ENCODE results near the gene SIPA1L3.

The SIPA1L3 gene

DNA sequence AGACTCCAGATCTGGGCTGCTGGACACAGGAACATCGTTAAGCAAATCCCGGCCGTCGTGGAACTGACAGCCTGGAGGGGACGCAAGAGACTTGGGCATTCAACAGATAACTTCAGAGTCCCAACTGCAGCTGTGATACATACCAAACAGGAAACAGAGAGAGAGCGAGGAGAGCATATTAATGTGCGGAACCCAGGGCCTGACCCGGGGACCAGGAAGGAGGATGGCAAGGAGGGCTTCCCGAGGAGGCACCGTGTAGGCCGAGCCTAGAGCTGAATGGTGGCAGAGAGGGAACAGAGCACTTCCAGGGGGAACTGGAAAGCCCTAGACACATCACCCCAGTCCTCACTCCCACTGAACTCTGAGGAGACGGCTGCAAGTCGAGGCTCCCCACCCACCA lies 68.1 kb downstream of the SIPA1L3 start:
- DNase-seq (ENCODE audit: low read depth, low spot score): no peak

- DNase-seq (ENCODE audit: low read depth, low spot score): no peak
Observed at GRCh38 chr19:37975596-37976515, 68.8 kb downstream of the SIPA1L3 start.

DNA sequence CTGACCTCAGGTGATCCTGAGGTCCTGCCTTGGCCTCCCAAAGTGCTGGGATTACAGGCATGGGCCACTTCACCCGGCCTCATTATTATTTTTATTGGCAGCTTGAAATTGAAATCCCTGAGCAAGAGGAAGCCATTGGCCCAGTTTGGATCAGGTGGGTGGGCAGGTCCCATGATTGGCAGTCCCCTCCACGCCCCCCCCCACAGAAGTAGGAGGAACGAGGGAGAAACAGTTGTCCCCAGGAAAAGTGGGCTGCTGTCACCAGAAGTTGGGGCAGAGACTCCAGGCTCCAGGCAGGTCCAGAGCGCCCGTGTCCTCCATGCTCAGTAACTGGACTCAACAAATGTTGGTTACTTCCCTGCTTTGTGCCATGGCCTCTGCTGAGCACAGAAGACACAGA lies 70.4 kb downstream of the SIPA1L3 start:
- no peak for DNase-seq (ENCODE audit: low read depth, low spot score)

GRCh38 chr19:37977992-37978391 lies 71.0 kb downstream of the SIPA1L3 start:
- no peak for DNase-seq (ENCODE audit: low read depth, low spot score)

DNA sequence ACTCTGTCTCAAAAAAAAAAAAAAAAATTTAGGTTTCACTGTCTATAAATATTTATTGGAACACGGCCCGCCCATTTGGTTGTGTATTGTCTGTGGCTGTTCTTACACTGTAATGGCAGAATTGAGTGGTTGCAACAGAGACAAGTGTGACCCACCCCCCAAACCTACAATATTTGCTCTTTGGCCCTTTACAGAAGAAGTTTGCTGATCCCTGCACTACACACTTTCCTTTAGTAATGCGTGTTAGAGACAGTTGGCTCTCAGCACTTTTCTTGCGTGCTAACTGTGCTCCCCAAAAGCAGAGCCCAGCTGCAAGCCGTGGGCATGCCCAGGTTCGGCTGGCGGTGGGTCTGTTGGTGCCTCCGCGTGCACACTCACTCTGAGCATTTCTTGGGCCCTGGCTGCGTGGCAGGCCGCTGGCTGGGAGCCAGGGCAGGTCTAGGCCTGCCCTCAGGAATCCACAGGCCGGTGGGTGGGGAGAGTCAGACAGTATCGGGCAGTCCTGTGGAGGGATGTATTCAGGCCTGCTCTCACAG lies 72.6 kb downstream of the SIPA1L3 start:
- no peak for DNase-seq (ENCODE audit: low read depth, low spot score)

GRCh38 chr19:37980419-37981170 lies 73.6 kb downstream of the SIPA1L3 start:
- DNase-seq (ENCODE audit: low read depth, low spot score): no peak

GRCh38 chr19:37981785-37982475 lies 74.9 kb downstream of the SIPA1L3 start:
- DNase-seq (ENCODE audit: low read depth, low spot score): no peak

GRCh38 chr19:37982655-37983054 lies 75.6 kb downstream of the SIPA1L3 start:
- DNase-seq (ENCODE audit: low read depth, low spot score): no peak

DNA sequence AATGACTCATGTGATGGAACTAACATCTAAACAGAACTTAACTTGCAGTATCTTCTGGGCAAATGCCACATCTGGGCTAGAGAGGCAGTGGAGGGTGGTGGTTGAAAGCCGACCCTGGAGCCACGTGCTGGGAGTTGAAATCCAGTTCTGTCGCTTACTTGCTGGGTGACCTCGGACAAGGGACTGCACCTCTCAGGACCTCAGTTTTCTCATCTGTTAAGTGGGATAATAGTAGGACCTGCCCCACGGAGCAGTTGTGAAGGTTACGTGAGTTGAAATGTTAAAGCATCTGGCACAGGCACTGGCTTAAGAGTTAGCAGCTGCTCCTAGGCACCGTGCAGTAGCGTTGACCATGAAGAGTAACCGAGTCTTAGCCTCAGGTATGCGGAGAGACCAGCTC lies 76.1 kb downstream of the SIPA1L3 start:
- no peak for DNase-seq (ENCODE audit: low read depth, low spot score)

- DNase-seq (ENCODE audit: low read depth, low spot score): no peak
Observed at GRCh38 chr19:37983916-37984315, 76.9 kb downstream of the SIPA1L3 start.

DNA sequence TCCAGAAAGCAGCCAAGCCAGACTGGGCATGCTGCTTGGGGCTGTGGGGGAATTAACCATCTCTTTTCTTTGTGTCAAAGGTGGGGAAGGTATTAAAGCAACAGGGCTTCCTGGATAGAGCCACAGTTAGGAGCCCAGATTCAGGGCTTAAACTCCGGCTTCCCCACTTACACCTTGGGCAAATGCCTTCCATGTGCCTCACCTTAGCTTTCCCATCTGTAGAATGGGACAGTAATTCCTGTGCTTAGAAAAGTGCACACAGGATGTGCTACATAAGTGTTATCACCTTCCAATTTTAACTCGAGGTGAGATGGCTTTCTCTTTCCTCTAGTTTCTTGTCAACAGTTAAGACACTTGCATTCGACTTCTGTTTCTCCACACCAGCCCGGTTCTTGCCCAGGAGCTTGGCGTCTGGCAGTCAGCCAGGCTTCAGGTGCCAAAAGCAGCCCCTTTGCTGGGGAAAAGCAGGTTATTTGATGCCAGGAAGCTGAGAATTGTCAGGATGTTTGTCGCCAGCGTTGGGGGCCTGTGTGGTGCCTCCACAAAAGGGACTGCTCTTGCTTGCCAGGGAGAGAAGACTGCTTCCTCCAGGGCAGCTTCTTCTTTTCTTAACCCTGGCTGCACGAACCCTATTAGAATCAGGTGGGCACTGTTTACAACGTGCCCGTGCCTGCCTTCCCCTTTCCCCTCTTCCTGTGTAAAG lies 79.2 kb downstream of the SIPA1L3 start:
- DNase-seq (ENCODE audit: low read depth, low spot score): no peak

GRCh38 chr19:37987356-37988332 lies 80.6 kb downstream of the SIPA1L3 start:
- no peak for DNase-seq (ENCODE audit: low read depth, low spot score)

DNA sequence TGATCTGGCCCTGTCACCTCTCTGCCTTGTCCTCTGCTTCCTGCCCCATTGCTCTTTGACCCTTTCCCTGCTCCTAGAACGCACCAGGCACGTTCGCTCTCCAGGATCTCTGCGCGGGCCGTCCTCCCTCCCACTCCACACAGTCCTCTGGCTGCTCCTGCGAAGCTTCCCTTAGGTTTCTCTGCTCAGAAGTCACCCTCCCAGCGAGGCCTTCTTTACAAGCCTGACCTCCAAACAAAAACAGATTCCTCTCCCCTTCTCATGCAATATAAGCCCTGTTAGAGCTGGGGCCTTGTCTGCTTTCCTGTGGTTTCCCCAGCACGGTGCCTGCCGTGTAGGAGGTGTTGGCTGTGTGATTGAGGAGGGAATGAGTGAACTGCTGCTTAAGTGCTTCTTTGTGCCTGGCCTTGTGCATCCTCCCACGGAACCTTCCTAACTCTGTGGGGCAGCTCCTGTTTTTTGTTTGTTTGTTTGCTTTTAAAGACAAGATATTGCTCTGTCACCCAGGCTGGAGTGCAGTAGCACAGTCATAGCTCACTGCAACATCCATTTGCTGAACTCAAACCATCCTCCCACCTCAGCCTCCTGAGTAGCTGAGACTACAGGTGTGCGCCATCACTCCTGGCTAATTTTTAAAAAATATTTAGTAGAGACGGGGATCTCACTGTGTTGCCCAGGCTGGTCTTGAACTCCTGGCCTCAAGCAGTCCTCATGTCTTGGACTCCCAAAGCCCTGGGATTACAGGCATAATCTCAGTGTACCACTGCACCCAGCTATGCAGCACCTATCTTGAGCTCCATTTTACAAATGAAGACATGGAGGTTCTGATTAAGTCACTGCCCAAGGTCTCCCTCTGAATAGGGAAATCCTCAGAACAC lies 82.0 kb downstream of the SIPA1L3 start:
- DNase-seq (ENCODE audit: low read depth, low spot score): peak; percentile 45

DNA sequence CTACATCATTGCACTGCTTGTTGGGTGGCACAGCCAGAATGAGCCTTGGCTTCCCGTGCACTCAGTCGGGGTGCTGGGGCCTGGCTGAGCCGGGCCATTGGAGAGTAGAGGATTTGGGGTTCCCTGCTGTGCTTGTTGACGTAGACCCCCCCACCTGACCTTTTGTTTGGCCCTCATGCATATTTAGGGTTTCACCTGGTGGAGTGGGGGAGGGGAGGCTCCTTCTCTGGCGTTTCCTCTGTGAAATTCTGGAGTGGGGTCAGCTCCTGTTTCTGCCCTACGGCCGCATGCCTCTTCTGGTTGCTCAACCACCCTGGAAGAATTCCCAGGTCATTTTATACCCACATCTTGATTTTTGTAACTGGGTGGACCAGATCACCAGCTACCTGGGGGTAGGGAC lies 82.8 kb downstream of the SIPA1L3 start:
- no peak for DNase-seq (ENCODE audit: low read depth, low spot score)

DNA sequence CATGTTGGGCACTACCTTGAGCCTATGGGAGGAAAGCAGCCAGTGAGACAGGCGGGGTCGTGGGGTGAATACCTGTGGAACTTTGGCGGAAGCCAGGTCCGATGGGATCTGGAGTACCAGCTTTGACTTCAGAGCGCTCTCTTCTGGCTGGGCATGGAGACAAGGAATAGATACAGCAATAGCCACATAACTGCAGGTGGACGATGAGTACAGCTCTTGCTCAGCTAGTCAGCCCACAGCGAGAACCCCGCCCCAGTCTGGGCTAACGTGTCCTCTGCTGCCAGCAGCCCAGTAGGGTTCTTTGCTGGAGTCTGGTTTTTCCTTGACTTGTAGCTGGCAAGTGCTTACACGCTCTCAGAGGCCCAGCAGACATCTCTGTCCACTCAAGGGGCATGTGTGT lies 83.4 kb downstream of the SIPA1L3 start:
- no peak for DNase-seq (ENCODE audit: low read depth, low spot score)

- DNase-seq (ENCODE audit: low read depth, low spot score): no peak
Observed at GRCh38 chr19:37991176-37991835, 84.3 kb downstream of the SIPA1L3 start.

DNA sequence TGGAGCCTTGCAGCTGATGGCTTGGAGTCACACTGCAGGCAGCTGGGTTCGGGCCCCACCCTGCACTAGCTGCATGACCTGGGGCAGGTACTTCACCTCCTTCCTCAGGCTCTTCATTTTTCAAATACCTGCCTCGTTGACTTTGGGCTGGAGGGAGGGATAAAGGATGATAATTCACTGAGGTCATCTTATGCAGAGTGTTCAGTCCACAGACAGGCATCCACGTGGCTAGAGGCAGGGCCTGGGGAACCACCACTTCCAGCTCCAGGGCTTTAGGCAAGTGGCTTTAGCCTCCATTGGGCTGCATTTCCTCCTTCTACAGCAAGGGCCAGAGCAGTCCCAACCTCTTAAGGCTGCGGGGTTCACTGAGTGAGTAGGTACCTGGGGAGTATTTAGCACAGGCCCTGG lies 84.8 kb downstream of the SIPA1L3 start:
- no peak for DNase-seq (ENCODE audit: low read depth, low spot score)

DNA sequence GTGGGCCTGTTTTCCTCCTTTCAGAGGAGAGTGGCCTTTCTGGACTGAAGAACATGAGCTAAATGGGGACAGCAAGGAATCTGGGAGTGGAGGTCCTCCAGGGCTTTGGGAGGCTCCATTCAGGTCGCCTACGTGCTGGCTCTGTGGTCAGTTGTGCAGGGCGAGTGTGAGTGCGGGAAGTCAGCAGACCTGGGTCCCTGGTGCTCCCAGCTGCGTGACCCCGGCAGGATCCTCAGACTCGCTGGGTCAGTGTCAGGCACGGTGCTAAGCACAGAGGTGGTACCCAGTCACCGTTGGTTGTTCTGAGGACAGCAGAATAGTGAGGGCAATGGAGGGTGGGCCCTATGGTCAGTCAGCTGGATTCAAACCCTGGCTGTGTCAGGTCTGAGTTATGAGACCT lies 85.8 kb downstream of the SIPA1L3 start:
- DNase-seq (ENCODE audit: low read depth, low spot score): no peak

- DNase-seq (ENCODE audit: low read depth, low spot score): no peak
Observed at GRCh38 chr19:37994823-37995130, 87.8 kb downstream of the SIPA1L3 start.
